H9 (cell line): ENCODE measurements around the gene NAPSA. TPM values are rescaled to one million over a fixed set of nuclear protein-coding genes. Genes with fewer than 3 reads are reported as not detected.

Experiments used
- DNase-seq: peaks from one replicate; pipeline ENCODE4 v3.0.0-alpha.2; 2017
- H2AFZ ChIP-seq: one replicate; pipeline ENCODE4 v1.6.1; 2013; ENCODE audit warnings: mild to moderate bottlenecking, low read length, control low read depth, moderate library complexity
- H2AK5ac ChIP-seq: 2 replicates; pipeline ENCODE4 v1.6.1; 2013; ENCODE audit warnings: low read length, control low read depth, mixed read lengths; ENCODE audit not compliant: insufficient read length
- H2BK120ac ChIP-seq: one replicate; pipeline ENCODE4 v1.6.1; 2013; ENCODE audit warnings: low read depth, mild to moderate bottlenecking, low read length, control low read depth, inconsistent platforms; ENCODE audit not compliant: poor library complexity, severe bottlenecking
- H2BK12ac ChIP-seq: 2 replicates; pipeline ENCODE4 v1.6.1; 2013; ENCODE audit warnings: low read length, control low read depth, mixed read lengths, low read depth; ENCODE audit not compliant: insufficient read length
- H2BK15ac ChIP-seq: 2 replicates; pipeline ENCODE4 v1.6.1; 2013; ENCODE audit warnings: low read depth, low read length, control low read depth
- H2BK20ac ChIP-seq: one replicate; pipeline ENCODE4 v1.6.1; 2013; ENCODE audit warnings: low read depth, mild to moderate bottlenecking, low read length, control low read depth, inconsistent platforms; ENCODE audit not compliant: poor library complexity, severe bottlenecking
- H2BK5ac ChIP-seq: 2 replicates; pipeline ENCODE4 v1.6.1; 2013; ENCODE audit warnings: low read length, control low read depth, mixed read lengths; ENCODE audit not compliant: insufficient read length
- H3K14ac ChIP-seq: 2 replicates; pipeline ENCODE4 v1.6.1; 2013; ENCODE audit warnings: low read length, control low read depth; ENCODE audit not compliant: insufficient read depth
- H3K18ac ChIP-seq: 2 replicates; pipeline ENCODE4 v1.6.1; 2013; ENCODE audit warnings: low read depth, mild to moderate bottlenecking, mixed read lengths, low read length, control low read depth; ENCODE audit not compliant: insufficient read length
- H3K23ac ChIP-seq: 2 replicates; pipeline ENCODE4 v1.6.1; 2013; ENCODE audit warnings: low read length, control low read depth, mixed read lengths, low read depth; ENCODE audit not compliant: insufficient read length
- H3K23me2 ChIP-seq: 2 replicates; pipeline ENCODE4 v1.6.1; 2013; ENCODE audit warnings: low read depth, mild to moderate bottlenecking, mixed read lengths, low read length, control low read depth; ENCODE audit not compliant: insufficient read length, poor library complexity, severe bottlenecking
- H3K27ac ChIP-seq: 2 replicates; pipeline ENCODE4 v1.5.1; 2013; ENCODE audit warnings: low read length, control low read depth, mixed read lengths, low read depth; ENCODE audit not compliant: insufficient read length
- H3K27me3 ChIP-seq: 2 replicates; pipeline ENCODE4 v1.6.1; 2013; ENCODE audit warnings: low read length, control low read depth, inconsistent platforms; ENCODE audit not compliant: insufficient read depth
- H3K4ac ChIP-seq: 2 replicates; pipeline ENCODE4 v1.6.1; 2013; ENCODE audit warnings: low read depth, mild to moderate bottlenecking, control low read depth, inconsistent platforms, low read length, moderate library complexity
- H3K4me1 ChIP-seq: 2 replicates; pipeline ENCODE4 v1.6.1; 2013; ENCODE audit warnings: low read length, control low read depth, inconsistent platforms; ENCODE audit not compliant: insufficient read depth
- H3K4me2 ChIP-seq: 2 replicates; pipeline ENCODE4 v1.6.1; 2013; ENCODE audit warnings: low read length, control low read depth, mixed read lengths; ENCODE audit not compliant: insufficient read length, insufficient read depth
- H3K56ac ChIP-seq: 2 replicates; pipeline ENCODE4 v1.6.1; 2013; ENCODE audit warnings: low read depth, mild to moderate bottlenecking, mixed read lengths, low read length, control low read depth; ENCODE audit not compliant: insufficient read length
- H3K79me1 ChIP-seq: 2 replicates; pipeline ENCODE4 v1.6.1; 2013; ENCODE audit warnings: low read depth, mild to moderate bottlenecking, moderate library complexity, low read length, control low read depth, inconsistent platforms; ENCODE audit not compliant: insufficient read depth, poor library complexity, severe bottlenecking
- H3K79me2 ChIP-seq: 2 replicates; pipeline ENCODE4 v1.6.1; 2013; ENCODE audit warnings: low read length, control low read depth, inconsistent platforms; ENCODE audit not compliant: insufficient read depth
- H3K9ac ChIP-seq: 2 replicates; pipeline ENCODE4 v1.6.1; 2013; ENCODE audit warnings: low read length, control low read depth, mixed read lengths; ENCODE audit not compliant: insufficient read length; ENCODE audit errors: extremely low read depth
- H3K9me3 ChIP-seq: one replicate; pipeline ENCODE4 v1.6.1; 2013; ENCODE audit warnings: low read depth, low read length, inconsistent platforms; ENCODE audit not compliant: control insufficient read depth
- H3T11ph ChIP-seq: one replicate; pipeline ENCODE4 v1.6.1; 2013; ENCODE audit warnings: mild to moderate bottlenecking, low read length, control low read depth, inconsistent platforms
- H4K20me1 ChIP-seq: one replicate; pipeline ENCODE4 v1.6.1; 2013; ENCODE audit not compliant: control insufficient read depth, insufficient read length, insufficient read depth
- H4K5ac ChIP-seq: 2 replicates; pipeline ENCODE4 v1.6.1; 2013; ENCODE audit warnings: low read depth, mild to moderate bottlenecking, mixed read lengths, low read length, control low read depth; ENCODE audit not compliant: insufficient read length
- H4K8ac ChIP-seq: replicated peaks from 2 replicates; pipeline ENCODE4 v1.6.1; 2013; ENCODE audit warnings: low read length, control low read depth, mixed read lengths, low read depth; ENCODE audit not compliant: insufficient read length
- H4K91ac ChIP-seq: 2 replicates; pipeline ENCODE4 v1.6.1; 2013; ENCODE audit warnings: low read depth, mild to moderate bottlenecking, moderate library complexity, mixed read lengths, low read length, control low read depth; ENCODE audit not compliant: insufficient read length
- H3K27ac Mint-ChIP-seq, 3 experiments: 2 replicates in 2 of 3; 3 replicates in 1 of 3; pipeline ENCODE4 v1.8.0; 2020 to 2021; ENCODE audit warnings: mixed read lengths in 3 of 3, mild to moderate bottlenecking in 1 of 3, moderate library complexity in 1 of 3
- H3K27me3 Mint-ChIP-seq: 2 replicates; pipeline ENCODE4 v1.8.0; 2021; ENCODE audit warnings: low read depth, mild to moderate bottlenecking, moderate library complexity, mixed read lengths
- H3K36me3 Mint-ChIP-seq, 3 experiments: 2 replicates in 2 of 3; 3 replicates in 1 of 3; pipeline ENCODE4 v1.8.0; 2020 to 2021; ENCODE audit warnings: low read depth in 3 of 3, mixed read lengths in 3 of 3; ENCODE audit not compliant: insufficient read depth in 1 of 3
- H3K4me1 Mint-ChIP-seq, 2 experiments: 2 replicates each; pipeline ENCODE4 v1.8.0; 2020; ENCODE audit warnings: mixed read lengths in 2 of 2
- H3K4me3 Mint-ChIP-seq, 2 experiments: 2 replicates in 1 of 2; 3 replicates in 1 of 2; pipeline ENCODE4 v1.8.0; 2020 to 2021; ENCODE audit warnings: mild to moderate bottlenecking in 2 of 2, mixed read lengths in 2 of 2, moderate library complexity in 1 of 2
- H3K9me3 Mint-ChIP-seq, 2 experiments: 2 replicates in 1 of 2; 3 replicates in 1 of 2; pipeline ENCODE4 v1.8.0; 2020; ENCODE audit warnings: mild to moderate bottlenecking in 2 of 2, mixed read lengths in 2 of 2, moderate library complexity in 1 of 2
- CTCF ChIP-seq: fragments of 200-600 bp; sonication (generic); conservative IDR thresholded peaks from 3 replicates; pipeline ENCODE4 v1.8.0; 2021; ENCODE audit warnings: antibody characterized with exemption, mild to moderate bottlenecking
- WGBS: extraction: QIAGEN DNeasy Blood & Tissue Kit; methylation state at CpG from one replicate; pipeline ENCODE4 v1.1.7; 2013; ENCODE audit warnings: missing lambda C conversion rate, low lambda C conversion rate, mixed read lengths; ENCODE audit not compliant: insufficient read length; ENCODE audit errors: extremely low coverage; 5-methylcytosine and 5-hydroxymethylcytosine counted together
- total RNA-seq: library from RNA; stranded (reverse); gene quantifications from 2 replicates; pipeline ENCODE4 v1.2.1, GENCODE V29; 2021

The NAPSA gene
- total RNA-seq, 1 experiment from 2014 or later, result 0.44 TPM

GRCh38 chr19:50394017-50394416 is 28.6 kb upstream of the NAPSA start:
- no peak overlapping the region for H2AFZ ChIP-seq
- H3K9me3 ChIP-seq, result no peaks in the 10 kb centered on the region
- H3K27me3 ChIP-seq, result no peaks in the 10 kb centered on the region
- no peaks in the 10 kb centered on the region for H4K20me1 ChIP-seq
- H2BK15ac ChIP-seq, result no peak overlapping the region
- peaks cover 4% of the 10 kb centered on the region for H3K79me1 ChIP-seq
- H2AK5ac ChIP-seq, result no peak overlapping the region
- peaks cover 2% of the 10 kb centered on the region; the same call in 1 of the 2 replicates for H3K79me2 ChIP-seq
- Mint-ChIP-seq H3K36me3 (peaks cover 47 to 62% (median 57%) of the 10 kb centered on the region in 3 experiments), H3K27ac (no peak overlapping the region; a peak in 1 of 7 replicates), H3K9me3 (peaks cover 20 to 24% of the 10 kb centered on the region in 2 experiments), H3K27me3 (no peaks in the 10 kb centered on the region), H3K4me1 (no peaks in the 10 kb centered on the region), H3K4me3 (no peak overlapping the region)
- H3T11ph ChIP-seq, result no peak overlapping the region
- H2BK120ac ChIP-seq, result no peak overlapping the region
- H3K23me2 ChIP-seq, result no peaks in the 10 kb centered on the region
- no CpG with 5 or more reads among the region's 9 CpGs for whole genome bisulfite sequencing
- H3K18ac ChIP-seq, result no peak overlapping the region
- H3K4me1 ChIP-seq, result no peaks in the 10 kb centered on the region
- H2BK5ac ChIP-seq, result no peak overlapping the region
- TF ChIP-seq CTCF, result no peak
- no peak overlapping the region for H2BK20ac ChIP-seq
- no peak overlapping the region for H4K91ac ChIP-seq
- DNase-seq, result no peak
- no peak overlapping the region for H3K23ac ChIP-seq
- no peak overlapping the region for H3K56ac ChIP-seq
- no peak overlapping the region for H4K5ac ChIP-seq
- no peak overlapping the region for H3K9ac ChIP-seq
- H3K4me2 ChIP-seq, result no peak overlapping the region
- no peak overlapping the region for H3K27ac ChIP-seq
- H2BK12ac ChIP-seq, result no peak overlapping the region
- H3K4ac ChIP-seq, result no peak overlapping the region
- H3K14ac ChIP-seq, result no peak overlapping the region
- no peak overlapping the region for H4K8ac ChIP-seq
